ENCODE data around the gene EPB41L3.

Gene EPB41L3

DNA sequence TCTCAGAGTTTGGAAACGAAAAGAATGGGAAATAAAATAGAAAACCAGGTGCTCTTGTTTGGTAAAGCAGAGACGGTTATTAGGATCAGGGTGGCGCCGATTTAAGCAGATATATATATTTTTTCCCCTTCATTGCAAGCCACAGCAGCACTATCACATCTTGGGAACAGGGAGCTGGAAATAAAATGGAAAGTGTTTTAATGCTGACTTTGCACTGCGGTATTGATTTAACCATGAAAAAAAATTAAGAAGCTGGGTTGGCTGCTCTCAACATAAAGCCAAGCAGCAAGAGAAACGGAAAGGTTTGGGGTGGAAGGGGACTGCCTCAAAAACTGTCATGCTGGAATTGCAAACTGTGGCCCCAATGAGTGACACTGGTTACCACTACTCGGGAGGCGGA is 145.5 kb downstream of the EPB41L3 start:
- Mint-ChIP-seq H3K36me3 (ENCODE audit: low read depth) (peaks cover 44% of the 10 kb centered on the region), H3K27me3 (ENCODE audit: low read depth, poor library complexity) (no peaks in the 10 kb centered on the region), H3K9me3 (no peaks in the 10 kb centered on the region), H3K27ac (no peak overlapping the region), H3K4me3 (no peak overlapping the region), H3K4me1 (no peaks in the 10 kb centered on the region)
- no peak for DNase-seq
- TF ChIP-seq CTCF (IDR thresholded peaks at IDR 0.05), result no peak

- no peak for TF ChIP-seq CTCF (IDR thresholded peaks at IDR 0.05)
- no peaks in the 10 kb centered on the region for H3K27me3 Mint-ChIP-seq (ENCODE audit: low read depth, poor library complexity)
- H3K27ac Mint-ChIP-seq, result no peak overlapping the region
- H3K4me1 Mint-ChIP-seq, result no peaks in the 10 kb centered on the region
- no peaks in the 10 kb centered on the region for H3K9me3 Mint-ChIP-seq
- no peak for DNase-seq
- peaks cover 44% of the 10 kb centered on the region for H3K36me3 Mint-ChIP-seq (ENCODE audit: low read depth)
- H3K4me3 Mint-ChIP-seq, result no peak overlapping the region
These were observed 146.7 kb downstream of the EPB41L3 start for GRCh38 chr18:5397102-5397501.

GRCh38 chr18:5395860-5396448 is 147.8 kb downstream of the EPB41L3 start:
- Mint-ChIP-seq H3K4me3 (no peak overlapping the region), H3K27ac (no peak overlapping the region), H3K4me1 (no peaks in the 10 kb centered on the region), H3K36me3 (ENCODE audit: low read depth) (peaks cover 44% of the 10 kb centered on the region), H3K9me3 (no peaks in the 10 kb centered on the region), H3K27me3 (ENCODE audit: low read depth, poor library complexity) (no peaks in the 10 kb centered on the region)
- no peak for TF ChIP-seq CTCF (IDR thresholded peaks at IDR 0.05)
- DNase-seq, result no peak

DNA sequence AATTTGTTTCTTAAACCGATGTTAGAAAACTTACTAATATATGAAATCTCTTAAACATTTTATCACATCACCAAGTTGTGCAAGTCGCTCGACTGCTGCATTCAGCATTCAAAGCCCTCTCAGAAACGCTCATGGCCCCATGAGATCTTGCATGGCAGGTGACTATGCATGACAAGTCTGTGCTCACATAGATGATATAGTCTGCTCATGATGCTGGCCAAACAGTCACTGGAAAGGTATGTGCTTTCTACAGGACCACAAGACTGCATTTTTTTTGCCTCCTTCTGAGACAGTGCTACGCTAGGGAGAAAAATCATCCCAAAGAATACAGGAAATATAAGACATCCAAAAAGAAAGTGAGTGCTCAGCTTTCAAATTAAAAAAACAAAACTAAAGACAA is 150.0 kb downstream of the EPB41L3 start:
- H3K4me1 Mint-ChIP-seq, result no peaks in the 10 kb centered on the region
- no peak for TF ChIP-seq CTCF (IDR thresholded peaks at IDR 0.05)
- peaks cover 49% of the 10 kb centered on the region for H3K36me3 Mint-ChIP-seq (ENCODE audit: low read depth)

GRCh38 chr18:5391409-5391808 is 152.4 kb downstream of the EPB41L3 start:
- DNase-seq, result no peak
- Mint-ChIP-seq H3K27me3 (ENCODE audit: low read depth, poor library complexity) (peaks cover 3% of the 10 kb centered on the region), H3K9me3 (no peaks in the 10 kb centered on the region), H3K4me1 (no peaks in the 10 kb centered on the region), H3K36me3 (ENCODE audit: low read depth) (peaks cover 35% of the 10 kb centered on the region), H3K4me3 (no peak overlapping the region), H3K27ac (no peak overlapping the region)
- TF ChIP-seq CTCF (IDR thresholded peaks at IDR 0.05), result no peak

More for the DNA sequence above, 150.0 kb downstream of the EPB41L3 start:
- no peaks in the 10 kb centered on the region for H3K9me3 Mint-ChIP-seq
- no peak for DNase-seq
- no peak overlapping the region for H3K27ac Mint-ChIP-seq
- H3K27me3 Mint-ChIP-seq (ENCODE audit: low read depth, poor library complexity), result peaks cover 3% of the 10 kb centered on the region
- H3K4me3 Mint-ChIP-seq, result no peak overlapping the region

DNA sequence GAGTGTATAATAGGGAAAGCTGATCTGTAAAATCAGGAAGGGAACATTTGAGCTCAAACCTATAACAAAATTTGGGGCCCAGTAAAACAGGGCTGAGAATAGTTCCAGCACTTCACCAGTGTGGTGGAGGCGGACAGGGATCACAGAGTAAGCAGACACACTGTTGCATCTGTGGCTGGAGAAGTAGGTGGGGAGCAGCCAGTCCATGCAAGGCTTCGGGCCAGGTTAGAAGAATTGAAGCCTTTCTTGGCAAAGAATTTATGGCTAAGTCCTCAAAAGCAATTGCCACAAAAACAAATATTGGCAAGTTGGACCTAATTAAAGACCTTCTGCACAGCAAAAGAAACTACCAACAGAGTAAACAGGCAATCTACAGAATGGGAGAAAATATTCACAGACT is 154.4 kb downstream of the EPB41L3 start:
- no peak for DNase-seq
- Mint-ChIP-seq H3K27me3 (ENCODE audit: low read depth, poor library complexity) (peaks cover 3% of the 10 kb centered on the region), H3K27ac (no peak overlapping the region), H3K9me3 (no peaks in the 10 kb centered on the region), H3K4me3 (no peak overlapping the region), H3K36me3 (ENCODE audit: low read depth) (peaks cover 21% of the 10 kb centered on the region), H3K4me1 (no peaks in the 10 kb centered on the region)
- TF ChIP-seq CTCF (IDR thresholded peaks at IDR 0.05), result no peak
